SKM-1 (cell line): Measurements from ENCODE around the gene GRIN2A.

Experiments
- DNase-seq: peaks from one replicate; lab custom pipeline; 2025; ENCODE audit not compliant: unreplicated experiment; lab: John Stamatoyannopoulos, UW

Gene GRIN2A

GRCh38 chr16:10036956-10037355 lies 145.3 kb downstream of the GRIN2A start:
- no peak for DNase-seq

GRCh38 chr16:10033556-10033955 lies 148.7 kb downstream of the GRIN2A start:
- no peak for DNase-seq

DNA sequence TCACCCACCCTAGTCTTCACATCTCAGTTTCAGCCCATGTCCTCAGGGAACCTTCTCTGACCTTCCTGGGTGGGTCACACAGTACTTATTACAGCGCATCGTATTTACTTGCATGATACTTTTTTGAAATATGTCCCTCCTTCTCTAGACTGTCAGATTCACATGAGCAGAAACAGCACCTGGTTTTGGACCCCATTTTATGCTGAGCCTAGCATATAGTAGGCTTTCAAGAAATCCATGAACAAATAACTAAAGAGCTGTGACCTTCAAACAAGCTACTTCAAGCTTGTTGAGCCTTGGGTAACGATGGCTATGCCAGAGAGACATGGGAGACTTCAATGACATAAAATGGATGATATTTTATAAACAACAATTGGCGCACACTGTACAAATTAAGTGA lies 150.3 kb downstream of the GRIN2A start:
- DNase-seq, result no peak

- DNase-seq, result no peak
Measured at GRCh38 chr16:10031473-10031872, 150.8 kb downstream of the GRIN2A start.

GRCh38 chr16:10028644-10029043 lies 153.6 kb downstream of the GRIN2A start:
- DNase-seq, result no peak

DNA sequence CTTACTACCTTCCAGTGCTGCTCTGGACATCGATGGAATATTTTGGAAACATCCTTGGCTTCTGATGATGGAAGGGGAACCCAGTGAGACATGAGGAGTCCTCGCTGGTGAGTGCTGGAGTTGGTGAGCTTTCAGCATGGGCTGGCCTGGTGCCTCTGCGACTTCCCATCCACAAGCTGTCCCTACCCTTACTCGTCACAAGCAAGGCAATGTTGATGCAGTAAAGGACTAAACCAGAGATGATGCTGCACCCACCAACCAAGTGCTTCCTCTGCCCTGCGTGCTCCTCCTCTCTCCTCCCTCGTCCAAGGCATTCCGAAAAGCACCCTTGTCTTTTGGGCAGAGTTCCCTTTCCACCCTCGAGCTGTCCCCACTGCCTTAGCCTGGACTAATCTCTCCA lies 154.7 kb downstream of the GRIN2A start:
- DNase-seq, result no peak

DNA sequence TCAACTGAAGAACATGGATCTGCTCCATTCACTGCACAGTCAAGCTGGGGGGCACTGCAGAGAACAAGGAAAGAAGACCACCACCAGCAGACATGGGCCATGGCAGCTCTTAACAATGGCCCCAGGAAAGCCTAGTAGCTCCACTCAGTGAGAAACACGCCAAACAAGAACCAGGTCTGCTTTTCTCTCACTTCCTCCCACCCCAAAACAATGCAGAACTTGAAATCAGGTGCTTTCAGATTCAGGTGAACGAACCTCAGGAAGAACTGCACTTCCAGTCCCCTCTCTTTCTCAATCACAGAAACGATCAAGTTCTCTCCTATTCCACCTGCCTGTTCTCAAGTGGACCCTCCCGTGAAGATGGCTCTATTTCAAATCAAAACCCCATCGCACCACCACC lies 155.6 kb downstream of the GRIN2A start:
- no peak for DNase-seq

DNA sequence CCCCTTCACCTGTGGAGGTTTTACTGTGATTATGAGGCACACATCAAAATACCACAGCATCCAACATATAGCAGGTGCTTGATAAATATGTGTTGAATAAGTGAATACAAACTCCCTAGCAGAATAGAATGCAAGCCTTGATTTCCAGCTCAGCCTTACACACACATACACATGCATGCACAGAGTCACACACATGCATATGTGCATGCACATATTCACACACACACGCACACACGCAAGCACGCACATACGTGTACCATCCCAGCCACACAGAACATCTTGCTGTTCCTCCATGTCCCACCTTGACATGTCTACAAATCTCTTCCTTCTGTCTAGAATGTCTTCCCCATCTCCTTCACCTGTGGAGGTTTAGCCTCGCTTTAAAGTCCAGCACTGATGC lies 160.1 kb downstream of the GRIN2A start:
- no peak for DNase-seq

DNA sequence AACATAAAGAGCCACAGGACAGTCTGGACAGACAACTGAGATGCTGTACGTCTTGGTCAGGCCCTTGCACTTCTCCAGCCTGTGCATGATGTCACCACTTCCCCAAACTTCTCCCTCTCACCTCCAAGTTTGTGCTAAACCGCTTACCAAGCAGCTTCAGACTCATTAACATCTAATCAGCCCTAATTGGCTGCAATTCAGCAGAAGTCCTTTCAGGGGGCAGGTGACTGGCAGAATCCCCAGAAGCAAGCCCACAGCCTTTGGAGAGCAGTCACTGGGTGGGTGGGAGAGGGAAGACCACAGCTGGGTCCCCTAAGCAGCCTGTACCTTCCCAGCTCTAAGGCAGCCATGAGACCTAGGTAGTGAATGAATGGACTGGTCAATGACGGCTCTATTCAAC lies 161.4 kb downstream of the GRIN2A start:
- no peak for DNase-seq

GRCh38 chr16:10016752-10017151 lies 165.5 kb downstream of the GRIN2A start:
- DNase-seq, result no peak

GRCh38 chr16:10015397-10015796 lies 166.8 kb downstream of the GRIN2A start:
- DNase-seq, result no peak

DNA sequence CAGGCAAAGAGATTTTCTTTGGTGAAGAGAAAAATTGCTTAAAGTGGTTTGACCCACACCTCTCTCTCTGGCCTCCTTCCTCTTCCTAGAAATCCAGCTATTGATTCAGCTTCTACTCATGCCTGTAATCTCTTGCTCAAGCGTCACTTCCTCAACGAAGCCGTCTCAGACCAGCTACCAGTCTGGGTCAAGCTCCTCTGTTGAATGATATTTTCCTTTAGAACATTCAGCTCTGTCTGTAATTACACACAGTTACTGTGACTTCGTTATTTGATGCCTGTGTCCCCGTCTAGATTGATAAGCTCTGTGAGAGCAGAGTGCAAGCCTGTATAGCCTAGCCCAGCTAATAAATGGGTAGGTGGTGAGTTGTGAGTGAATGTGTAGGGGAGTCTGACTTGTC lies 168.5 kb downstream of the GRIN2A start:
- no peak for DNase-seq

DNA sequence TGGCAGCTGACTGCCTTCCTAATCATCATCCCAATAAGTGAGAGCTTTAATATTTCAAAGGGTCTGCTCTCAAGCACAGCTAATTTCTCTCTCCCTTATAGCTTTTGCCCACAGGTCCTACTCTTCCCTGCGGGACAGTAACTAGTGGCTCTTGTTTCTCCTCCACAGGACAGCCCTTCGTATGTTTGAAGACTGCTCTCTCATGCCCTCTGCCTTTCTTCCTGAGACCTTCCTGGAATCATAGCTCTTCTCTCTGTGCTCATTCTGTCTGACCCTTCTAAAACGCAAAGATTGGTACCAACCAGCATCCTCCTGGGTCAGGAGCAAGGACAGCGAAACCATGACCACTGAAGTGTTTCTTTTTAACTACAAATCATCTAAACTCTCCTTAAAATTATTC lies 168.9 kb downstream of the GRIN2A start:
- no peak for DNase-seq

GRCh38 chr16:10009684-10010083 lies 172.5 kb downstream of the GRIN2A start:
- DNase-seq, result no peak

DNA sequence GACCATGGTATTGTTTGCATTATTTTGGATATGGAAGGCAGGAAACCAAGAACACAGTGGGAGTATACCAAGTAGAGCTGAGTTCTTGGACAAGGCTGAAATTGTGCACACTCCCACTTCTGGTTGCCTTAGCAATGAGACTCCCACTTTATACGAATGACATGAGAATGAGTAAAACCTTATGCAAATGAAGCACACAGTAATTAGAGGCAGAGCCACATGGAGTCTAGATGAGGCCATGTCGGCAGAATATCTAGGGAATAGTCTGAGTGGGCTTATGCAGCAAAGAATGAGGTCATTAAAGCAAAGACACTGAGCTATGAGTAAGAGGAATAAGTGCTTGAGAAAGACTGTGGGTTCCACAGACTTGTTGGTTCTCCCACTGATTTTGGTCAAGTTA lies 178.7 kb downstream of the GRIN2A start:
- no peak for DNase-seq

- no peak for DNase-seq
Measured at GRCh38 chr16:10001258-10001775, 180.9 kb downstream of the GRIN2A start.

GRCh38 chr16:9996221-9996620 lies 186.0 kb downstream of the GRIN2A start:
- DNase-seq, result no peak

DNA sequence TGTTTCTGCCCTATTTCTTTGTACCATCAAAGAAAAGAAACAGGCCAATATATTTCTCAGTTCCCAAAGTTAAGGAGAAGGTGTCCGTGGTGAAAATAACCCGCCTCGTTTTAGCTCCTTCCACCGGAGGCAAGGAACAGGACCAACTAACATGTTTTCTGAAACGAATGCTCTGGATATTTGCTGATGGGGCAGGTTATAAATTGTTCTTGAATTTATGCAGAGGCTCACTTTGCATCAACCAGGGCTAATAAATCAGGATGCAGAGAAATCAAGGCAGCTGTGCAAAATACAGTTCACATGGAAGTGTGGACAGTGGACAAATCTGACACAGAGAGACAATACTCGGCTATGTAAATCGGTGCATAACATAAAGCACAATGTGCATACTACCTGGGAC lies 189.8 kb downstream of the GRIN2A start:
- no peak for DNase-seq

- DNase-seq, result no peak
Measured at GRCh38 chr16:9980981-9981380, 201.2 kb downstream of the GRIN2A start.

DNA sequence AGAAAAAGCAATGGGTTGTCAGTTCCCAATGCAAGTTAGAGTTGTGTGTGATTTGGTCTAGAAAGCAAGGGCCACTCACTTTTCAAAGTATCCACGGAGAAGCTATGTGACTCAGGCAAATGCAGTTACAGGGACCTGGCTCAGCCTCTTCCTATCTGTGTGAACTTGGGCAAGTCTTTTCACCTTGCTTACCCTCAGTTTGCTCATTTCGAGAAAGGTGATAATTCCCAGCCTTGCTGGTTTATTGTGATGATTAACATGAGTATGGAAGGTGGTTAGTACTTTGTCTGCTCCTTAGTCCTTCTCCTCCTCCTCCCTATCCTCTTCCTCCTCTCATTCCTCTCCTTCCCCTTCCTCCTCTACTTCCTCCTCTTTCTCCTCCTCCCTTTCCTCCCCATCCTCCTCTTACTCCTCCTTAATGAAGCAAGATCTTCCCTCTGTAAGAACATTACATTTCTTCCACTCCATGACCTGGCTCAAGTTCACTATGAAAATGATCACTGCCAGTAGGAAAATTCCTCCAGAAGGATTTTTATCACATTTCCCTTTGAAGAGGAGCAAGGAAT lies 204.0 kb downstream of the GRIN2A start:
- DNase-seq, result no peak

GRCh38 chr16:9977333-9977897 lies 204.8 kb downstream of the GRIN2A start:
- no peak for DNase-seq

DNA sequence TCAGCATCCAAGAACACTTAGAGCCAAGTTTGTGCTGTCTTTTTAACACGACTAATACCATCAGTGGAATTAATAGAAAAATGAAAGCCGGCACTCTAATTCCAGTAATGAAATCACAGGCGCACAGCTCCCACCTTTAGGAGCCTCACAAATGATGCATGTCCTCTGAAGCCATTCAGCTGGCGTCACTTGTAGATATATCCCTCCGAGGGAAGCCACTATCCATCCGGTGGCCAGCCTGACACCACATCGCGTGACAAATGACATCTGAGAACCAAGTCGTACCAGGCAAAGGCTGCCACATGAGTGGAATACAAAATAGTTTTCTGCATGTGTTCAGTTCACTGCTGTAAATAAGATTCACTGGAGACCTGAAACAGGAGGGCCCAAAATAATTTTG lies 205.6 kb downstream of the GRIN2A start:
- no peak for DNase-seq

GRCh38 chr16:9971907-9972306 lies 210.3 kb downstream of the GRIN2A start:
- DNase-seq, result no peak
